Osteoblast (primary cell): Measurements from ENCODE around the gene USP48. TPM values are rescaled to one million over a fixed set of nuclear protein-coding genes. Genes with fewer than 3 reads are reported as not detected.

ENCODE experiments used
- DNase-seq: peaks from one replicate; pipeline ENCODE4 v3.0.0; 2011; ENCODE audit warnings: low spot score, mixed read lengths; ENCODE audit not compliant: insufficient read length; ENCODE audit errors: missing footprints
- H2AFZ ChIP-seq: 2 replicates; pipeline ENCODE4 v1.6.0; 2011; ENCODE audit warnings: mild to moderate bottlenecking, low read length
- H3K27ac ChIP-seq: 2 replicates; pipeline ENCODE4 v1.5.1; 2011; ENCODE audit warnings: mild to moderate bottlenecking, low read depth, low read length, moderate library complexity
- H3K27me3 ChIP-seq: 2 replicates; pipeline ENCODE4 v1.6.0; 2012; ENCODE audit warnings: mild to moderate bottlenecking, control low read depth, inconsistent platforms, low read length, moderate library complexity; ENCODE audit not compliant: insufficient read depth
- H3K36me3 ChIP-seq: 2 replicates; pipeline ENCODE4 v1.5.1; 2011; ENCODE audit warnings: mild to moderate bottlenecking, low read length, control low read depth, moderate library complexity; ENCODE audit not compliant: insufficient read depth
- H3K4me1 ChIP-seq: 2 replicates; pipeline ENCODE4 v1.5.1; 2011; ENCODE audit warnings: mild to moderate bottlenecking, low read length, control low read depth, moderate library complexity; ENCODE audit not compliant: insufficient read depth
- H3K4me2 ChIP-seq: 2 replicates; pipeline ENCODE4 v1.6.0; 2011; ENCODE audit warnings: mild to moderate bottlenecking, low read length; ENCODE audit not compliant: insufficient read depth
- H3K4me3 ChIP-seq: fragments of 200-600 bp; sonication (generic); 3 replicates; pipeline ENCODE4 v1.5.1; 2012; ENCODE audit warnings: mild to moderate bottlenecking, low read length, inconsistent platforms; ENCODE audit not compliant: insufficient read depth
- H3K79me2 ChIP-seq: 2 replicates; pipeline ENCODE4 v1.6.0; 2012; ENCODE audit warnings: mild to moderate bottlenecking, low read length, control low read depth, inconsistent platforms; ENCODE audit not compliant: insufficient read depth
- H3K9me3 ChIP-seq: 2 replicates; pipeline ENCODE4 v1.5.1; 2011; ENCODE audit warnings: low read depth, low read length, control low read depth
- H4K20me1 ChIP-seq: 2 replicates; pipeline ENCODE4 v1.6.0; 2012; ENCODE audit warnings: mild to moderate bottlenecking, low read length, control low read depth; ENCODE audit not compliant: insufficient read depth
- total RNA-seq: library from RNA; depleted of rRNA; stranded (reverse); fragments of >200 nt; gene quantifications from 2 replicates; pipeline ENCODE4 v1.2.3, GENCODE V29; 2012
- TF ChIP-seq, protein P1 (sequence below): IDR thresholded peaks from 2 replicates; pipeline ENCODE4 v1.5.1; 2011; ENCODE audit warnings: mild to moderate bottlenecking, low read depth, low read length, moderate library complexity; ENCODE audit errors: extremely low read depth

USP48 gene
- total RNA-seq, 1 donor, result 52.5 TPM

DNA sequence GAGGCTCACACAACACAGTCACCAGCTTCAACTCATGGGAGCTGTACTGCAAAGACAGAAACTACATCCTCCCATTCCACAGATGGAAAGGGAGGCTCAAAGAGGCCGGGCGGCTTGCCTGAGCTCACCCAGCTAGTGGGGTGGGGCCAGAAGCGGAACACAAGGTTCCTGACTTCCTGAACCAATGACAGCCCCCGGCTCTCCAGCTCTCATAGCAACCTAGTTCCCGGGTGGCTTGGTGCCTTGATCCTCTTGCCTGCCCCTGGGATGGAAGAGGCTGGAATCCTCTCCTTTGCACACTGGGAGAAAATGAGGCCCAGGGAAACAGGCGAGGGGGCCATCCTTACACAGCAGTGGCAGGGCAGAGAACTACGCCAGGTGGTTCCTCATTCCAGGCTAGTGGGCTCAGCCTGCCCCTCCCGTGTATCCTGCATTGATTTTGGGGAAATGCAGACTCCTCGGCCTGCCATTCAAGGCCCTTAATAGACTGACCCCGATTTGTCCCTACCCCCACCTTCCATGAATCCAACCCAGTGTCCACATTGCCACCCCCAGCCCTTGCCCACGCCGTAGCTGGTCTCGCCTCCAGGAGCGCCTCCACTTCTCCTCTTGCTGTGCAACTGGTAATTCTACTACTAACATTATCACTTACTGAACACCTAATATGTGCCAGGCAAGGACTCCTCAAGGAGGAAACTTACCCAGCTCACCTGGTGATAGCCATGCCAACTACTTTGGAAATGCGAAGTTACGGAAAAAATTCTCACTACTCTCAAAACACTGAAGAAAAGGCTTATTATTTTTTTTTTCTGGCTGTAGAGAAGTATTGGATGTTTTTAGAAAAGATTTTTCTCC is 118.8 kb downstream of the USP48 start:
- Histone ChIP-seq H4K20me1 (peaks cover 13% of the 10 kb centered on the region), H3K4me3 (no peak overlapping the region), H3K79me2 (no peaks in the 10 kb centered on the region), H3K9me3 (no peaks in the 10 kb centered on the region), H3K4me2 (no peak overlapping the region), H3K4me1 (peaks cover 7% of the 10 kb centered on the region), H3K27me3 (peaks cover 46% of the 10 kb centered on the region), H3K36me3 (no peaks in the 10 kb centered on the region), H2AFZ (no peak overlapping the region), H3K27ac (no peak overlapping the region)
- TF ChIP-seq, protein P1, sequence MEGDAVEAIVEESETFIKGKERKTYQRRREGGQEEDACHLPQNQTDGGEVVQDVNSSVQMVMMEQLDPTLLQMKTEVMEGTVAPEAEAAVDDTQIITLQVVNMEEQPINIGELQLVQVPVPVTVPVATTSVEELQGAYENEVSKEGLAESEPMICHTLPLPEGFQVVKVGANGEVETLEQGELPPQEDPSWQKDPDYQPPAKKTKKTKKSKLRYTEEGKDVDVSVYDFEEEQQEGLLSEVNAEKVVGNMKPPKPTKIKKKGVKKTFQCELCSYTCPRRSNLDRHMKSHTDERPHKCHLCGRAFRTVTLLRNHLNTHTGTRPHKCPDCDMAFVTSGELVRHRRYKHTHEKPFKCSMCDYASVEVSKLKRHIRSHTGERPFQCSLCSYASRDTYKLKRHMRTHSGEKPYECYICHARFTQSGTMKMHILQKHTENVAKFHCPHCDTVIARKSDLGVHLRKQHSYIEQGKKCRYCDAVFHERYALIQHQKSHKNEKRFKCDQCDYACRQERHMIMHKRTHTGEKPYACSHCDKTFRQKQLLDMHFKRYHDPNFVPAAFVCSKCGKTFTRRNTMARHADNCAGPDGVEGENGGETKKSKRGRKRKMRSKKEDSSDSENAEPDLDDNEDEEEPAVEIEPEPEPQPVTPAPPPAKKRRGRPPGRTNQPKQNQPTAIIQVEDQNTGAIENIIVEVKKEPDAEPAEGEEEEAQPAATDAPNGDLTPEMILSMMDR, result no peak
- DNase-seq, result peak; percentile 79

DNA sequence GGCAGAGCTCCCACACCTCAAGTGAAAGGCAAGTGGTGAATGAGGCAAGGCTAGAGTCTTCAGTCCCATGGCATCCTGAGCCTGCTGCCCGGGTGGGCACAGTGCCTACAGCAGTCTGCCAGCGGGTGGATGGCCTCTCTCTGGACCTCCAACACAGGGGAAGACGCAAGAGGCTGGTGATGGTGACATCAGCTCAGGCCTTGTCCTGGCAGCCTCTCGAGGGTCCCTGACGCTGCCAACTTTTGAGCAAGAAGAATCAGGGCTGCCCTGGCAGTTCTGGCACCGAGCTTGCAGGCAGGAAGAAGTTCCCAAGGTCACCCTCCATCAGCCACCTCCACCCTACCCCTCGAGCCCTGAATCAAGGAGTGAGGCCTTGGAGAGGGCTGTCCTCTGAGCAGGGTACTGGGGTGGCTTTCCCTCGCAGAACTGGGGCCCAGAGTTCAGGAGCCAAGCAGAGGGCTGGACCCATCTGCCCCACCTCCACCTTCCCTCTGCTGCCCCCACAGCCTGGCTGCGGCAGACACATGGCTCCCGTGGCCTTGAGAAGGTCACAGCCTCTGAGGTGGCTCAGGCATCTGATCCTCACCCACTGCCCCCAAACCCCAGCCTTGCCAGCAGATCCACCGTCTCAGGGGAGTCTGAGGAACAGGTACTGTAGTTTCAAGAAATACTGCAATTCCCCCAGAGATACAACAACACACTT is 119.5 kb downstream of the USP48 start:
- Histone ChIP-seq H4K20me1 (peaks cover 13% of the 10 kb centered on the region), H3K4me3 (no peak overlapping the region), H3K36me3 (no peaks in the 10 kb centered on the region), H3K79me2 (no peaks in the 10 kb centered on the region), H3K4me1 (peaks cover 7% of the 10 kb centered on the region), H3K27ac (no peak overlapping the region), H3K4me2 (no peak overlapping the region), H3K27me3 (peaks cover 38% of the 10 kb centered on the region), H2AFZ (no peak overlapping the region), H3K9me3 (no peaks in the 10 kb centered on the region)
- peak; percentile 27 for DNase-seq
- TF ChIP-seq, protein P1, result no peak

DNA sequence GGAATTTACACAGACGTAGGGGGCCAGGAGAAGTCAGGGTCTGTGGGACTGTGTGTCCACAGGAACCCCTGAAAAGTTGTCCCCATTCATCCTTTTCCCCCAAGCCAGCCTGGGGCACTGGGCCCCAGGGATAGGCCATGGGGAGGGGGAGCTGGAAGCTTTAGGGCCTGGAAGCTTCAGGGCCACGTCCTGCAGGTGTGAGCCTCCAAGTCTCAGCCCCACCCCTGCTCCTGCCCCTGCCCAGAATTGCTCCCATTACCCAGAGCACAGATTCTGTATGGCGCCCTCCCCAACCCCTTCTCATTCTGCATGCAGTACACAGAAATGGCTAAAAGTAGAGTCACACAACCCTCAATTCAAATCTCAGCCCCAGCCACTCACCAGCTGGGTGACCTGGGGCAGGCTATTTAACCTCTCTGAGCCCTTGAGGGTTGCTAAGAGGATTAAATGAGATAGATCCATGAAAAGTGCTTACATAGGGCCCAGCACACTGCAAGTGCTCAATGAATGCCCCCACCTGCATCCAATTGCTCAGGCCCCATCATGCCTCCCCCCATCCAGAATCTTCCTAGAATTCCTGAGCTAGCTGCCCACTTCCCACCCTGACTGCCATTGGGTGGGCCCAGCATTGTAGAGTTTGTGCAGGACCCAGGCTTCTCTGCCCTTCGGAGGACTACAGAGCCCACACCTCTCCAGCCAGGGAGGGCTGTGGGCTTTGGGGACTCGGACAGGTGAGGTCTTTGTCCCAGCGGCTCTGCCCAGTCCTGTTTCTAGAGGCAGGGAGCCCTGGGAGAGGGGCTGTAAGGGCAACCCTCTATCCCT is 120.3 kb downstream of the USP48 start:
- TF ChIP-seq, protein P1, result no peak
- no peak overlapping the region for H3K4me2 ChIP-seq
- H3K36me3 ChIP-seq, result no peaks in the 10 kb centered on the region
- no peak overlapping the region for H3K27ac ChIP-seq
- H3K27me3 ChIP-seq, result peaks cover 31% of the 10 kb centered on the region
- H3K79me2 ChIP-seq, result no peaks in the 10 kb centered on the region
- H2AFZ ChIP-seq, result no peak overlapping the region
- no peak overlapping the region for H3K4me3 ChIP-seq
- H3K4me1 ChIP-seq, result peaks cover 7% of the 10 kb centered on the region
- H4K20me1 ChIP-seq, result peaks cover 13% of the 10 kb centered on the region
- H3K9me3 ChIP-seq, result no peaks in the 10 kb centered on the region
- DNase-seq, result peak; percentile 67
